ENCODE measurements around the gene PRSS57. TPM values are rescaled to one million over a fixed set of nuclear protein-coding genes. Genes with fewer than 3 reads are reported as not detected.

PRSS57 gene
- total and polyA plus RNA-seq, 2 experiments from 2014 or later: not detected

DNA sequence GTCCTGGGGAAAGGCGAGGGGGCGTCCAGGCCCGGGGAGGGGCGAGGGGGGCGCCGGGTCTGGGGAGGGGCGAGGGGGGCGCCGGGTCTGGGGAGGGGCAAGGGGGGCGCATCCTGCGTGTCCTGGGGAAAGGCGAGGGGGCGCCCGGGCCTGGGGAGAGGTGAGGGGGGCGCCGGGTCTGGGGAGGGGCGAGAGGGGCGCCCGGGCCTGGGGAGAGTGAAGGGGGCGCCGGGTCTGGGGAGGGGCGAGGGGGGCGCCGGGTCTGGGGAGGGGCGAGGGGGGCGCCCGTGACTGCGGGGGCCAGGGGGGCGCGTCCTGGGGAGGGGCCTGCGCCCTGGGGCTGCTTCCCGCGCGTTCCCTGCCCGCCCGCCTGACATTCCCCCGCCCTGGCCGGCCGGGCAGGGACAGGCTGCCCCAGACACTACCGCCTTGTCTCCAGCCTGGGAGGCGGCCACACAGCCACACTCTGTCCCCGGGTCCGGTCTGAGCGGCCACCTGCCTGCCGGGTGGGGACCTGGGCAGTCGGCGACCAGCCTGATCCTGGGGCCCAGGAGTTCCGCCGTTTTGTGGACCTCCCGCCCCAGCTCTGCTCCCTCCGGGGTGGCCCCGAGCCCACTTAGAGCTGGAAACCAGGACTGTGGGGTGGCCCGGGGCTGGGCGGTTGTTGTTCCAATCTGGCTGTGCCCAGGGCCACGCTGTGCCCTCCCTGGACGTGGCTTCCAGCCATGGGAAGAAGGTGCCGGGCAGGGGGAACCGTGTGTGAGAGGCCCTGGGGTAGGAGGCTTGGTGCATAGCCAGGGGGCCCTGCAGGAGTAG, 25.3 kb upstream of the PRSS57 start:
- TF ChIP-seq, protein P1, sequence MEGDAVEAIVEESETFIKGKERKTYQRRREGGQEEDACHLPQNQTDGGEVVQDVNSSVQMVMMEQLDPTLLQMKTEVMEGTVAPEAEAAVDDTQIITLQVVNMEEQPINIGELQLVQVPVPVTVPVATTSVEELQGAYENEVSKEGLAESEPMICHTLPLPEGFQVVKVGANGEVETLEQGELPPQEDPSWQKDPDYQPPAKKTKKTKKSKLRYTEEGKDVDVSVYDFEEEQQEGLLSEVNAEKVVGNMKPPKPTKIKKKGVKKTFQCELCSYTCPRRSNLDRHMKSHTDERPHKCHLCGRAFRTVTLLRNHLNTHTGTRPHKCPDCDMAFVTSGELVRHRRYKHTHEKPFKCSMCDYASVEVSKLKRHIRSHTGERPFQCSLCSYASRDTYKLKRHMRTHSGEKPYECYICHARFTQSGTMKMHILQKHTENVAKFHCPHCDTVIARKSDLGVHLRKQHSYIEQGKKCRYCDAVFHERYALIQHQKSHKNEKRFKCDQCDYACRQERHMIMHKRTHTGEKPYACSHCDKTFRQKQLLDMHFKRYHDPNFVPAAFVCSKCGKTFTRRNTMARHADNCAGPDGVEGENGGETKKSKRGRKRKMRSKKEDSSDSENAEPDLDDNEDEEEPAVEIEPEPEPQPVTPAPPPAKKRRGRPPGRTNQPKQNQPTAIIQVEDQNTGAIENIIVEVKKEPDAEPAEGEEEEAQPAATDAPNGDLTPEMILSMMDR (IDR thresholded peaks at IDR 0.05; ENCODE audit: low read depth, low read length): no peak
- Histone ChIP-seq H3K36me3 (no peaks in the 10 kb centered on the region), H3K27me3 (no peaks in the 10 kb centered on the region), H3K4me1 (ENCODE audit: low read depth) (no peaks in the 10 kb centered on the region), H3K27ac (no peak overlapping the region), H3K9me3 (ENCODE audit: low read depth) (no peaks in the 10 kb centered on the region), H3K4me3 (no peak overlapping the region)
- no peak for DNase-seq (ENCODE audit: low read depth in 1 of 2, low spot score in 1 of 2)

DNA sequence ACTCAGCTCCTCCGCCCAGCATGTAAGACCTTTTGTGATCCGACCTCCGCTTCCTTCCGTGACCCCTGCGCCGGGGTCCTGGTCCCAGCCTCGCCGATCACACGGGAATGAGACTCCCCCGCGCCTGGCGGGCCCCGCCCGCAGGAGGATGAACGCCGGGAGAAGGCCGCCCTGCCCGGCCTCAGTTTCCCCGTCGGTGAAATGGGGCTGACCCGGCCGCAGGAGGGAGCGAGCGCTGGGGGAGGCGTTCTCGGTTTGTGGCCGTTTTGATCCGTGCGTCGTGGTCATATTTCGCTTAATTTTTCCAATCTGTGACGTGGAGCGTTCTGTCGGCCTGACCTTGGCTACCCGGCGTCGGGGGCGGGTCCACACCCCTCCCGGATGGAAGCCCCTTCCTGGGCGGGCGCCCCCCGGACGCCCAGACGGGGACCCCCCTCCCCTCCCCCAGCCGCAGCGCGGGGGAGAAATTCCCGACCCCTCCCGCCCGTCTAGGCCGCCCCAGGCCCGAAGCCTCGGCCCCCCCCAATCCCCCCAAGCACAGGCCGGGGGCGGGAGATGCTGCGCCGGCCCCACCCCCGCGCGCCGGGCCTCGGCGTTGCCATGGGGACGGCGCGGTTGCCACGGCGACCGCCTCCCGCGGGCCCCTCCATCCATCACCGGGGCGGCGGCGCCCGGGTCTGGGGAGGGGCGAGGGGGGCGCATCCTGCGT, 24.5 kb upstream of the PRSS57 start:
- Histone ChIP-seq H3K4me1 (ENCODE audit: low read depth) (no peaks in the 10 kb centered on the region), H3K36me3 (no peaks in the 10 kb centered on the region), H3K9me3 (ENCODE audit: low read depth) (no peaks in the 10 kb centered on the region), H3K4me3 (no peak overlapping the region), H3K27me3 (no peaks in the 10 kb centered on the region), H3K27ac (no peak overlapping the region)
- DNase-seq (ENCODE audit: low read depth in 1 of 2, low spot score in 1 of 2): no peak
- TF ChIP-seq, protein P1 (IDR thresholded peaks at IDR 0.05; ENCODE audit: low read depth, low read length): no peak

DNA sequence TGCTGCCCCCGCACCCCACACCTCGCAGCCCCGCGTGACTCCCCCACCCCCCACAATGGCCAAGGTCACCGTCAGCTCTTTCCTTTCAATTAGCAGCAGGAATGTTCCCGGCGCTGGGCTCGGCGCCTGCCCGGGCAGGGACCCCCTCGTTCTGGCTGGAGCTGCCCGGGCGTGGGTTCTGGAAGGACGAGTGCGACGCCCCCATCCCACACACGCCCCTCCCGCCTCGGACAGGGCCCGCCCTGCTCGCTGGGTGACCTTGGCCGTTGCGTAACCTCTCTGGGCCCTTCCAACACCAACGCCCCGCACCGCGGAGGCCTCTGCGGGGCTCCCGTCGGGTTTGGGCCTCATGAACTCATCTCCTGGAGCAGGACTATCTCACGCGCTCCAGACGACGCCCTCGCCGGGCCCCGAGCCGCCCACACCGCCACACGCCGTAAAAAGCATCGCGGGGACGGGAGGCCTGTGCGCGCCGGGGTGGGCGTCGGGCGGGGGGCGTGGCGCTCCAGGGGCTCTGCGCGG, 23.8 kb upstream of the PRSS57 start:
- TF ChIP-seq, protein P1 (IDR thresholded peaks at IDR 0.05; ENCODE audit: low read depth, low read length): no peak
- DNase-seq (ENCODE audit: low read depth in 1 of 2, low spot score in 1 of 2): peak in 1 of 2 donors; percentile 66
- H3K27ac ChIP-seq: no peak overlapping the region
- no peaks in the 10 kb centered on the region for H3K36me3 ChIP-seq
- H3K4me1 ChIP-seq (ENCODE audit: low read depth): no peaks in the 10 kb centered on the region
- H3K9me3 ChIP-seq (ENCODE audit: low read depth): no peaks in the 10 kb centered on the region
- no peak overlapping the region for H3K4me3 ChIP-seq
- no peaks in the 10 kb centered on the region for H3K27me3 ChIP-seq

DNA sequence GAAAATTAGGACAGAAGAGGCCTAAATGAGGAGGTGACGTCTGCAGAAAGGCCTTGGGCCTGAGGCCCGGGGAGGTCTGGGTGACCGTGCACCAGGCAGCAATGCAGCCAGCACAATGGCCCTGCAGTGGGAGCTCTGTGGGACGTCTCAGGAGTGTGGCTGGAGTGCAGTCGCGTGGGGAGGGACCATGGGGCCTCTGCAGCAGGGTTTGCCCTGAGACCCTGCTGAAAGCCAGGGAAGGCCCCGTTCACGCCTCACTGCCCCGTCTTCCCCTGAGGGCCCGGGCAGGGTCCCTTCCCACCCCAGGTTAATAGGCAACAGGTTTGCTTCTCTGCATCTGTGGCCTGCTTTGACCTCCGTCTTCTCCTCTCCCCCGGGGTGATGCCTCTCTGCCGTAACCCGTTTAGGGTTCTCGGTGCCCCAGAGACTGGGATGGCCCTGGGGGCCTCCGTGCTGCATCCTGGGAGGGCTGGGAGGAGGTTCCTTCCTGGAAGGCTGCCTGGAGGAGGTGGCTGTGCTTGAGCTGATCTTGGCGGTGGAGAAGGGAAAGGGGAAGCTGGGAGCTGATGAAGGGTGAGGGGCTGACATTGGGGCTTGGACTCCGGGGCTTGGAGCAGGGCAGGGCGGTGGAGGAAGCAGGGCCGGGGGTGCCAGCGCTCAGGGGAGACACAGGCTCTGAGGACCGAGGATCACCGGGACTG, 23.1 kb upstream of the PRSS57 start:
- no peaks in the 10 kb centered on the region for H3K27me3 ChIP-seq
- H3K27ac ChIP-seq: no peak overlapping the region
- TF ChIP-seq, protein P1 (IDR thresholded peaks at IDR 0.05; ENCODE audit: low read depth, low read length): no peak
- no peak overlapping the region for H3K4me3 ChIP-seq
- no peak for DNase-seq (ENCODE audit: low read depth in 1 of 2, low spot score in 1 of 2)
- no peaks in the 10 kb centered on the region for H3K36me3 ChIP-seq
- no peaks in the 10 kb centered on the region for H3K4me1 ChIP-seq (ENCODE audit: low read depth)
- no peaks in the 10 kb centered on the region for H3K9me3 ChIP-seq (ENCODE audit: low read depth)

DNA sequence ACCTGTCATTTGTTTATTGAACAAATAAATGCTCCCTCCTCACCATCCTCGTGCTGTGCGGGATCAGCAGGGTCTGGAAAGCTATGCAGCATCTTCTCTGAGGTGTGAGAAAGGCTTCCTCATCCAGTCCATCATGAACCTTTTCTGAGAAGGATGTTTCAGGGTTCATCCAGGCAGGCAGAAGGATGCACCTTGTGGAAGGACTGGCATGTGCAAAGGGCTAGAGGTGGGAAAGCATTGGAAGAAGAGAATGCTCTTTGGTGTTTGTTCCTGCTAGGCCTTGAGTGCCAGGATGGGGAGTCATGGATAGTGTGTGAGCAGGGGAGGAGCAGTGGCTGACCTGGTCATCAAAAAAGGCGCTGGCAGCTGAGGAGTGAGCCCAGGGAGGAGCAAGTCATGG, 20.1 kb upstream of the PRSS57 start:
- H3K9me3 ChIP-seq (ENCODE audit: low read depth): no peaks in the 10 kb centered on the region
- no peak overlapping the region for H3K4me3 ChIP-seq
- H3K27ac ChIP-seq: no peak overlapping the region
- TF ChIP-seq, protein P1 (IDR thresholded peaks at IDR 0.05; ENCODE audit: low read depth, low read length): no peak
- no peaks in the 10 kb centered on the region for H3K4me1 ChIP-seq (ENCODE audit: low read depth)
- no peaks in the 10 kb centered on the region for H3K36me3 ChIP-seq
- no peaks in the 10 kb centered on the region for H3K27me3 ChIP-seq
- DNase-seq (ENCODE audit: low read depth in 1 of 2, low spot score in 1 of 2): no peak
